ENCODE results near the gene L3MBTL3.
A peak's percentile ranks its signal among the peaks of the same experiment; 100 is the strongest.

L3MBTL3 gene

GRCh38 chr6:130010387-130010786 lies 8.0 kb upstream of the L3MBTL3 start:
- DNase-seq (ENCODE audit: low read depth), result no peak
- TF ChIP-seq CTCF (conservative IDR thresholded peaks at IDR 0.05; ENCODE audit: low read depth, low read length), result no peak
- no peak overlapping the region for H3K4me3 ChIP-seq (ENCODE audit: low read depth, low read length)

GRCh38 chr6:130012728-130013127 lies 5.7 kb upstream of the L3MBTL3 start:
- no peak for TF ChIP-seq CTCF (conservative IDR thresholded peaks at IDR 0.05; ENCODE audit: low read depth, low read length)
- H3K4me3 ChIP-seq (ENCODE audit: low read depth, low read length), result no peak overlapping the region
- no peak for DNase-seq (ENCODE audit: low read depth)

- TF ChIP-seq CTCF (conservative IDR thresholded peaks at IDR 0.05; ENCODE audit: low read depth, low read length), result no peak
- peak overlapping the region; percentile 81 for H3K4me3 ChIP-seq (ENCODE audit: low read depth, low read length)
- peak; percentile 25 for DNase-seq (ENCODE audit: low read depth)
Observed at GRCh38 chr6:130018744-130019325, 454 bp downstream of the L3MBTL3 start.

- peak overlapping the region; percentile 81 for H3K4me3 ChIP-seq (ENCODE audit: low read depth, low read length)
- TF ChIP-seq CTCF (conservative IDR thresholded peaks at IDR 0.05; ENCODE audit: low read depth, low read length), result no peak
- peak; percentile 61 for DNase-seq (ENCODE audit: low read depth)
Observed at GRCh38 chr6:130019326-130020072, 1.1 kb downstream of the L3MBTL3 start.

GRCh38 chr6:130020073-130020906 lies 1.9 kb downstream of the L3MBTL3 start:
- TF ChIP-seq CTCF (conservative IDR thresholded peaks at IDR 0.05; ENCODE audit: low read depth, low read length), result no peak
- no peak for DNase-seq (ENCODE audit: low read depth)
- peak overlapping the region; percentile 81 for H3K4me3 ChIP-seq (ENCODE audit: low read depth, low read length)

- peak overlapping the region; percentile 81 for H3K4me3 ChIP-seq (ENCODE audit: low read depth, low read length)
- peak; percentile 97 for DNase-seq (ENCODE audit: low read depth)
- peak; percentile 91 for TF ChIP-seq CTCF (conservative IDR thresholded peaks at IDR 0.05; ENCODE audit: low read depth, low read length)
Observed at GRCh38 chr6:130020907-130021629, 2.7 kb downstream of the L3MBTL3 start.
